ENCODE results near the gene PRLHR.
"Not testable (repeated sequence)": the region's sequence is repeated elsewhere in the genome, so short reads cannot be mapped to it uniquely, and the experiment has no call there.

The PRLHR gene

GRCh38 chr10:118613863-118614262 is 18.4 kb upstream of the PRLHR start:
- not testable (repeated sequence) for H3K4me1 ChIP-seq (ENCODE audit: control insufficient read depth, insufficient read depth, low read length); H3K9me3 ChIP-seq (ENCODE audit: control insufficient read depth, insufficient read depth, low read length); H3K9ac ChIP-seq (ENCODE audit: low read depth, low read length); H3K27me3 ChIP-seq (ENCODE audit: control insufficient read depth, insufficient read depth, low read length); H3K4me3 ChIP-seq (ENCODE audit: low read depth, low read length); H3K36me3 ChIP-seq (ENCODE audit: control insufficient read depth, insufficient read depth, low read length)

DNA sequence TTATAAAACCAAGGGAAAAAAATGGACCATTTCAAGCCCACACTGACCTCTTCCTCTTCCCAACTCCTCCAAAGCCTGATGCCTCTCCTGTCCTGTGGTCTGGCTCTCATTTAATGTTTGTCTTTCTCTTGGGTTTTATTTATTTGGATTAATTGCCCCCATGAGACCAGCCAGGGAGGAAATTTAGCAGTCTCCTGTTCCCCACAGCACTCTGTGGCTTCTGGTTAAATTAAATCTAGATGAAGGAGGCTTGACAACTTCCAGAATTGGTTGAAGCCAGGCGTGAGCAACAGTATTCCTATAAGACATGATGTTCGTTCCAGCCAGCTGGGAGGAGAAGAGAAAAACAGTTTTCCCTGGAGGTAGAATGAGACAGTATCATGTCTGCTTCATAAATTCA is 15.1 kb upstream of the PRLHR start:
- H3K9me3 ChIP-seq (ENCODE audit: control insufficient read depth, insufficient read depth, low read length) = no peaks in the 10 kb centered on the region
- H3K4me1 ChIP-seq (ENCODE audit: control insufficient read depth, insufficient read depth, low read length) = no peaks in the 10 kb centered on the region
- H3K4me3 ChIP-seq (ENCODE audit: low read depth, low read length) = no peak overlapping the region
- no peak overlapping the region for H3K9ac ChIP-seq (ENCODE audit: low read depth, low read length)
- H3K27me3 ChIP-seq (ENCODE audit: control insufficient read depth, insufficient read depth, low read length) = peaks cover 2% of the 10 kb centered on the region
- no peaks in the 10 kb centered on the region for H3K36me3 ChIP-seq (ENCODE audit: control insufficient read depth, insufficient read depth, low read length)

GRCh38 chr10:118607768-118608354 is 12.4 kb upstream of the PRLHR start:
- Histone ChIP-seq H3K36me3 (ENCODE audit: control insufficient read depth, insufficient read depth, low read length) (no peaks in the 10 kb centered on the region), H3K9ac (ENCODE audit: low read depth, low read length) (no peak overlapping the region), H3K4me1 (ENCODE audit: control insufficient read depth, insufficient read depth, low read length) (no peaks in the 10 kb centered on the region), H3K4me3 (ENCODE audit: low read depth, low read length) (no peak overlapping the region), H3K9me3 (ENCODE audit: control insufficient read depth, insufficient read depth, low read length) (no peaks in the 10 kb centered on the region), H3K27me3 (ENCODE audit: control insufficient read depth, insufficient read depth, low read length) (peaks cover 2% of the 10 kb centered on the region)

DNA sequence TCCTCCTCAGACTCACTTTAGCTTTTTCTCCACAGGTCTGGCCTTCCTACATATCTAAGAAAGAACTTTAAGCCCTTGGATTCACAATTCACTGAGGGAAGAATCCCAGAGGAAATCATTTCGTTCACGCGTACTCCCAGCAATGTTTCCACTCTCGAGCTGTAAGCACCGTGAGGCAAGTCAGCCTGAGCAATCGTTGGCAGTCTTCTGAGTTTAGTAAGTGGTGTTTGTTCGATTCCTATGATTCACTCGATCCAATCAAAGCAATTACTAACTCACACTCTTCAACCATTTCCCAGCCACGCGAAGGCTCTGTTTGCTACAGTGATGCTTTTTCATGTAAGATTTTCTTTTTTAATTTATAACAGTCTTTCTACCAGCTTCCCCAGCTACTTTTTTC is 10.2 kb upstream of the PRLHR start:
- H3K4me1 ChIP-seq (ENCODE audit: control insufficient read depth, insufficient read depth, low read length) = no peaks in the 10 kb centered on the region
- no peak overlapping the region for H3K4me3 ChIP-seq (ENCODE audit: low read depth, low read length)
- H3K9me3 ChIP-seq (ENCODE audit: control insufficient read depth, insufficient read depth, low read length) = no peaks in the 10 kb centered on the region
- peaks cover 2% of the 10 kb centered on the region for H3K27me3 ChIP-seq (ENCODE audit: control insufficient read depth, insufficient read depth, low read length)
- no peaks in the 10 kb centered on the region for H3K36me3 ChIP-seq (ENCODE audit: control insufficient read depth, insufficient read depth, low read length)
- H3K9ac ChIP-seq (ENCODE audit: low read depth, low read length) = no peak overlapping the region

DNA sequence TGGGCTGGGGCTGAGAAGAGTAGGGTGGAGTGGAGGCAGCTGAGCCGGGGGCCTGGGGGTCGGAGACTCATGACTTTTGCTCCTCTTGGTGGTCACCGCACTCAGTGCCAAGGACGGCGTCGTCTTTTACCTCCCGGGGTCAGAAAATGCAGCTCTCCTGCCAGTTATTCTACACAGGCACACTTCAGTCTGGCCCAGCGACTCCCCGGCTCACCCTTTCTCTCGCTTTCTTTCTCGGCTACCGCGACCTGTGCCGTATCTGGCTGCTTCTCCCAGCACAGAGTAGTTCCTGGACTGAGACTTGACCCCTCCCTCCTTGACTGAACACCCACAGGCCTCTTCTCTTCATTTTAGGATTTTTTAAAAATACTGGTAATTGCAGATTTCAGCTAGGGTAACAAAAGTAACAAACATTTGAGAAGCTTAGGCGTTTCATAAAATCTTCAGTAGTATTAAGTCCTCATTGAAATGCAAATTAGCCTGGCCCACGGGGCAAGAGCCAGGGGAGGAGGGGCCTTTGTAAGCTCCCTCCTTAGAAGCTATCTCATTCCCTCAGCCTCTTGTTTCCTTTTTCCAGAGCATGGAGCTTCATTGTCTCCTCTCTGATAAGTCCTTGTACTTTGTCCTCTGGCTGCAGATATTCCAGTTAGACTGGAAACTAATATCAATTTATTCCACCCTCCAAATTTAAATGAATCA is 1.1 kb upstream of the PRLHR start:
- H3K27me3 ChIP-seq (ENCODE audit: control insufficient read depth, insufficient read depth, low read length) = peaks cover 38% of the 10 kb centered on the region
- H3K9me3 ChIP-seq (ENCODE audit: control insufficient read depth, insufficient read depth, low read length) = no peaks in the 10 kb centered on the region
- no peaks in the 10 kb centered on the region for H3K36me3 ChIP-seq (ENCODE audit: control insufficient read depth, insufficient read depth, low read length)
- H3K4me1 ChIP-seq (ENCODE audit: control insufficient read depth, insufficient read depth, low read length) = peaks cover 6% of the 10 kb centered on the region
- H3K4me3 ChIP-seq (ENCODE audit: low read depth, low read length) = peak overlapping the region; percentile 74
- H3K9ac ChIP-seq (ENCODE audit: low read depth, low read length) = no peak overlapping the region

- peak overlapping the region; percentile 74 for H3K4me3 ChIP-seq (ENCODE audit: low read depth, low read length)
- H3K27me3 ChIP-seq (ENCODE audit: control insufficient read depth, insufficient read depth, low read length) = peaks cover 38% of the 10 kb centered on the region
- no peaks in the 10 kb centered on the region for H3K9me3 ChIP-seq (ENCODE audit: control insufficient read depth, insufficient read depth, low read length)
Observed at GRCh38 chr10:118595064-118595420, 406 bp downstream of the PRLHR start.

DNA sequence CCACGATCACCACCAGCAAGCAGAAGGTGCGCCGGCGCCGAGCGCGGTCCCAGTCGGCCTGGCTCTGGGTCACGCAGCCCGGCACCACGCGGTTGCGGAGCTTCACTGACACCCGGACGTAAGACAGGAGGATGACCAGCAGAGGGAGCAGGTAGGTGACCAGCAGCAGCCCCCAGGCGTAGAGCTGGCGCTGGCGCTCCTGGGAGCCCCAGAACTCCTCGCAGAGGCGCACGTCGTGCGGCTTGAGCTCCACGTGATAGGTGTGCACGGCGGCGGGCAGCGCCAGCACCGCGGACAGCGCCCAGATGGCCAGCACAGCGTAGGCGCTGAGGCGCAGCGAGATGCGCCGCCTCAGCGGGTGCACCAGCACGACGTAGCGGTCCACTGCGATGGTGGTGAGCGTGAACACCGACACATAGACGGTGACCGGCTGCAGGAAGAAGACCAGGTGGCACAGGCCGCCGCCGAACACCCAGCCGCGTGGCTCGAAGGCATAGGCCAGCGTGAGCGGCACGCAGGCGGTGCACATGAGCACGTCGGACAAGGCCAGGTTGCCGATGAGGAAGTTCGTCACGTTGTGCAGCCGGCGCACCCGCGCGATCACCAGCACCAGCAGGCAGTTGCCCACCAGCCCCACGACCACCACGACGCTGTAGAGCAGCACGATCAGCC is 920 bp downstream of the PRLHR start:
- peaks cover 6% of the 10 kb centered on the region for H3K4me1 ChIP-seq (ENCODE audit: control insufficient read depth, insufficient read depth, low read length)

More at GRCh38 chr10:118595064-118595420, 406 bp downstream of the PRLHR start:
- no peak overlapping the region for H3K9ac ChIP-seq (ENCODE audit: low read depth, low read length)
- no peaks in the 10 kb centered on the region for H3K36me3 ChIP-seq (ENCODE audit: control insufficient read depth, insufficient read depth, low read length)
- H3K4me1 ChIP-seq (ENCODE audit: control insufficient read depth, insufficient read depth, low read length) = peaks cover 6% of the 10 kb centered on the region

DNA sequence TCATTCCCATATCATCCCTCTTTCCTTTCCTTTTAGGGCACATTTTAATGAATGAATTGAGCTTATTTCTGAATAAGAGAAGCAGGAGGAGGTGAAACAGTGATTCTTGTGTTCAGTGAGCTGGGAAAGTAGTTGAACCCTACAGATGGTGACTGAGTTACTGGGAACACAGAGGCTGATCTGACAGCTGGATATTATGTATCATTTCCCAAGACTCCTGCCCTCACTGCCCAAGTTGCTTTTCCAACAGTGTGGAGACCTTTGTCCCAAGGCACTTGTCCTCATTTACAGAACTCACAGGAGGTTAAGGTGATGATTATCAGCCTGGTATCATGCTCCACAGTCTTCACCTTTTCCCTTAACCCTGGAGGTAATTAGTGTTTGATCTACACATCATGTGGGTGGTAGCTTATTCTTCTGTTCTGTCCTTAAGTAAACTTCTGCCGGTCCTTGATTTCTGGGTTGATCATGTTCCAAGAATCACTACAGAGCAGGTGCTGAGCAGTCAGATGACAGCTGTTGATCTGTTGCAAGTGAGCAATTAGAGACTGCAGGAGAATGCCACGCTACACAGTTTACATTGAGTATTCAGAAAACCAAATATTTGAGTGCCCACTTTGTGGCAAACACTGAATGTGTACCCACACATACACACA is 2.6 kb downstream of the PRLHR start:
- Histone ChIP-seq H3K27me3 (ENCODE audit: control insufficient read depth, insufficient read depth, low read length) (peaks cover 40% of the 10 kb centered on the region), H3K4me3 (ENCODE audit: low read depth, low read length) (no peak overlapping the region)

More for the DNA sequence above, 920 bp downstream of the PRLHR start:
- no peaks in the 10 kb centered on the region for H3K36me3 ChIP-seq (ENCODE audit: control insufficient read depth, insufficient read depth, low read length)
- no peaks in the 10 kb centered on the region for H3K9me3 ChIP-seq (ENCODE audit: control insufficient read depth, insufficient read depth, low read length)
- H3K9ac ChIP-seq (ENCODE audit: low read depth, low read length) = no peak overlapping the region
- H3K27me3 ChIP-seq (ENCODE audit: control insufficient read depth, insufficient read depth, low read length) = peaks cover 38% of the 10 kb centered on the region
- peak overlapping the region; percentile 74 for H3K4me3 ChIP-seq (ENCODE audit: low read depth, low read length)

GRCh38 chr10:118590334-118590733 is 5.1 kb downstream of the PRLHR start:
- Histone ChIP-seq H3K4me1 (ENCODE audit: control insufficient read depth, insufficient read depth, low read length) (peaks cover under 1% of the 10 kb centered on the region), H3K36me3 (ENCODE audit: control insufficient read depth, insufficient read depth, low read length) (no peaks in the 10 kb centered on the region), H3K4me3 (ENCODE audit: low read depth, low read length) (no peak overlapping the region), H3K9me3 (ENCODE audit: control insufficient read depth, insufficient read depth, low read length) (no peaks in the 10 kb centered on the region), H3K27me3 (ENCODE audit: control insufficient read depth, insufficient read depth, low read length) (peaks cover 32% of the 10 kb centered on the region), H3K9ac (ENCODE audit: low read depth, low read length) (no peak overlapping the region)

More for the DNA sequence above, 2.6 kb downstream of the PRLHR start:
- Histone ChIP-seq H3K4me1 (ENCODE audit: control insufficient read depth, insufficient read depth, low read length) (peaks cover 6% of the 10 kb centered on the region), H3K9ac (ENCODE audit: low read depth, low read length) (no peak overlapping the region), H3K9me3 (ENCODE audit: control insufficient read depth, insufficient read depth, low read length) (no peaks in the 10 kb centered on the region), H3K36me3 (ENCODE audit: control insufficient read depth, insufficient read depth, low read length) (no peaks in the 10 kb centered on the region)

DNA sequence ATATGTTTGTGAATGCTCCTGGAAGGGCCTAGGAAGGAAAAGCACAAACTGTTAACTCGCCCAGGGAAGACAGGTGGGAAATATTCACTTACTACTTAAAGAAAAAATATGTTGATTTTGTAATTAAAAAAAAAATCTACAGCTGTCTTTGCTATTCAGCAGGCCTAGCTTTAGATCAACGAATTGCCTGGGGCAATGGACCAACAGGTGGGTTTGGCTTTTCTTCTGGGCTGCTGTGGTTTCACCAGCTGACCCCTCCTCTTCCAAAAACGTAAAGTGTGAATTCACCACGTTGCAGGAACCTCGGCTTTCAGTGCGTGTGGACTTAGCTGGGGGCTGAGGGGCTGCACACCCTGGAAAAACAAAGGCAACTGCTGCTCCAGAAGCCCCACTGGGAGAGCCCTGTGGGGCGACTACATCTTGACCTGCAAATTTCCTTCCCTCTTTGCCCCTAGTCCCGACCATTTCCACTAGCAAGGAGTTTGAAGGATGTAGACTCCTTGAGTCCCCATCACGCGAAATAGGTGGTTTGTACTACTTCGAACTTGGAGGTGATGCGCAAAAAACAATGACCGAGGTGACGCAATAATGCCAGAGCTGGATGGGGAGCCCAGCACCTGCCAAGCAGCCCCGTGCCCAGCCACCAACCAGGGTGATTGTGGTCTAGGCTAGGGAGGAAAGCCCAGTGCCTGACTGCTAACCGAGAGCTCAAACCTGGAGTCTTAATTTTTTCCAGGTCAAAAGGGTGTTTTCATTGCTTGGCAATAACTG is 7.4 kb downstream of the PRLHR start:
- H3K36me3 ChIP-seq (ENCODE audit: control insufficient read depth, insufficient read depth, low read length) = no peaks in the 10 kb centered on the region
- no peak overlapping the region for H3K9ac ChIP-seq (ENCODE audit: low read depth, low read length)
- no peaks in the 10 kb centered on the region for H3K4me1 ChIP-seq (ENCODE audit: control insufficient read depth, insufficient read depth, low read length)
- no peaks in the 10 kb centered on the region for H3K9me3 ChIP-seq (ENCODE audit: control insufficient read depth, insufficient read depth, low read length)
- no peak overlapping the region for H3K4me3 ChIP-seq (ENCODE audit: low read depth, low read length)
- H3K27me3 ChIP-seq (ENCODE audit: control insufficient read depth, insufficient read depth, low read length) = peaks cover 12% of the 10 kb centered on the region

DNA sequence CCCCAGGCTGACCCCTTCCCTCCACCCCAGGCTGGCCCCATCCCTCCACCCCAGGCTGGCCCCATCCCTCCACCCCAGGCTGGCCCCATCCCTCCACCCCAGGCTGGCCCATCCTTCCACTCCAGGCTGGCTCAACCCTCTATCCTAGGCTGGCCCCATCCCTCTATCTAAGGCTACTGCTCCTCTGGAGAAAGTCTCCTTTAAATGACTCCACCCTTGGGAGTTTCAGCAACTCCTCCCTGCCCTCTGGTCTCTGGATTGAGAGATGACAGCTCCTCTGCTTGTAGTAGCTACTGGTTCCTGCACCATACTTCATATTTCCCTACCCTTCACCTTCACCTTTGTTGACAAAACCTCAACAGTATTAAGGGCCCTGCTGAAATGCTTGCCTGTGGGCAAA is 8.5 kb downstream of the PRLHR start:
- H3K9me3 ChIP-seq (ENCODE audit: control insufficient read depth, insufficient read depth, low read length) = no peaks in the 10 kb centered on the region
- H3K27me3 ChIP-seq (ENCODE audit: control insufficient read depth, insufficient read depth, low read length) = peaks cover 2% of the 10 kb centered on the region
- H3K4me1 ChIP-seq (ENCODE audit: control insufficient read depth, insufficient read depth, low read length) = no peaks in the 10 kb centered on the region
- no peak overlapping the region for H3K4me3 ChIP-seq (ENCODE audit: low read depth, low read length)
- no peak overlapping the region for H3K9ac ChIP-seq (ENCODE audit: low read depth, low read length)
- H3K36me3 ChIP-seq (ENCODE audit: control insufficient read depth, insufficient read depth, low read length) = no peaks in the 10 kb centered on the region
